H9 (cell line): ENCODE data around the gene RGS6. TPM values are rescaled to one million over a fixed set of nuclear protein-coding genes. Genes with fewer than 3 reads are reported as not detected.

Experiments
- DNase-seq: peaks from one replicate; pipeline ENCODE4 v3.0.0-alpha.2; 2017
- H2AFZ ChIP-seq: one replicate; pipeline ENCODE4 v1.6.1; 2013; ENCODE audit warnings: mild to moderate bottlenecking, low read length, control low read depth, moderate library complexity
- H2AK5ac ChIP-seq: 2 replicates; pipeline ENCODE4 v1.6.1; 2013; ENCODE audit warnings: low read length, control low read depth, mixed read lengths; ENCODE audit not compliant: insufficient read length
- H2BK120ac ChIP-seq: one replicate; pipeline ENCODE4 v1.6.1; 2013; ENCODE audit warnings: low read depth, mild to moderate bottlenecking, low read length, control low read depth, inconsistent platforms; ENCODE audit not compliant: poor library complexity, severe bottlenecking
- H2BK12ac ChIP-seq: 2 replicates; pipeline ENCODE4 v1.6.1; 2013; ENCODE audit warnings: low read length, control low read depth, mixed read lengths, low read depth; ENCODE audit not compliant: insufficient read length
- H2BK15ac ChIP-seq: 2 replicates; pipeline ENCODE4 v1.6.1; 2013; ENCODE audit warnings: low read depth, low read length, control low read depth
- H2BK20ac ChIP-seq: one replicate; pipeline ENCODE4 v1.6.1; 2013; ENCODE audit warnings: low read depth, mild to moderate bottlenecking, low read length, control low read depth, inconsistent platforms; ENCODE audit not compliant: poor library complexity, severe bottlenecking
- H2BK5ac ChIP-seq: 2 replicates; pipeline ENCODE4 v1.6.1; 2013; ENCODE audit warnings: low read length, control low read depth, mixed read lengths; ENCODE audit not compliant: insufficient read length
- H3K14ac ChIP-seq: 2 replicates; pipeline ENCODE4 v1.6.1; 2013; ENCODE audit warnings: low read length, control low read depth; ENCODE audit not compliant: insufficient read depth
- H3K18ac ChIP-seq: 2 replicates; pipeline ENCODE4 v1.6.1; 2013; ENCODE audit warnings: low read depth, mild to moderate bottlenecking, mixed read lengths, low read length, control low read depth; ENCODE audit not compliant: insufficient read length
- H3K23ac ChIP-seq: 2 replicates; pipeline ENCODE4 v1.6.1; 2013; ENCODE audit warnings: low read length, control low read depth, mixed read lengths, low read depth; ENCODE audit not compliant: insufficient read length
- H3K23me2 ChIP-seq: 2 replicates; pipeline ENCODE4 v1.6.1; 2013; ENCODE audit warnings: low read depth, mild to moderate bottlenecking, mixed read lengths, low read length, control low read depth; ENCODE audit not compliant: insufficient read length, poor library complexity, severe bottlenecking
- H3K27ac ChIP-seq: 2 replicates; pipeline ENCODE4 v1.5.1; 2013; ENCODE audit warnings: low read length, control low read depth, mixed read lengths, low read depth; ENCODE audit not compliant: insufficient read length
- H3K27me3 ChIP-seq: 2 replicates; pipeline ENCODE4 v1.6.1; 2013; ENCODE audit warnings: low read length, control low read depth, inconsistent platforms; ENCODE audit not compliant: insufficient read depth
- H3K4ac ChIP-seq: 2 replicates; pipeline ENCODE4 v1.6.1; 2013; ENCODE audit warnings: low read depth, mild to moderate bottlenecking, control low read depth, inconsistent platforms, low read length, moderate library complexity
- H3K4me1 ChIP-seq: 2 replicates; pipeline ENCODE4 v1.6.1; 2013; ENCODE audit warnings: low read length, control low read depth, inconsistent platforms; ENCODE audit not compliant: insufficient read depth
- H3K4me2 ChIP-seq: 2 replicates; pipeline ENCODE4 v1.6.1; 2013; ENCODE audit warnings: low read length, control low read depth, mixed read lengths; ENCODE audit not compliant: insufficient read length, insufficient read depth
- H3K56ac ChIP-seq: 2 replicates; pipeline ENCODE4 v1.6.1; 2013; ENCODE audit warnings: low read depth, mild to moderate bottlenecking, mixed read lengths, low read length, control low read depth; ENCODE audit not compliant: insufficient read length
- H3K79me1 ChIP-seq: 2 replicates; pipeline ENCODE4 v1.6.1; 2013; ENCODE audit warnings: low read depth, mild to moderate bottlenecking, moderate library complexity, low read length, control low read depth, inconsistent platforms; ENCODE audit not compliant: insufficient read depth, poor library complexity, severe bottlenecking
- H3K79me2 ChIP-seq: 2 replicates; pipeline ENCODE4 v1.6.1; 2013; ENCODE audit warnings: low read length, control low read depth, inconsistent platforms; ENCODE audit not compliant: insufficient read depth
- H3K9ac ChIP-seq: 2 replicates; pipeline ENCODE4 v1.6.1; 2013; ENCODE audit warnings: low read length, control low read depth, mixed read lengths; ENCODE audit not compliant: insufficient read length; ENCODE audit errors: extremely low read depth
- H3K9me3 ChIP-seq: one replicate; pipeline ENCODE4 v1.6.1; 2013; ENCODE audit warnings: low read depth, low read length, inconsistent platforms; ENCODE audit not compliant: control insufficient read depth
- H3T11ph ChIP-seq: one replicate; pipeline ENCODE4 v1.6.1; 2013; ENCODE audit warnings: mild to moderate bottlenecking, low read length, control low read depth, inconsistent platforms
- H4K20me1 ChIP-seq: one replicate; pipeline ENCODE4 v1.6.1; 2013; ENCODE audit not compliant: control insufficient read depth, insufficient read length, insufficient read depth
- H4K5ac ChIP-seq: 2 replicates; pipeline ENCODE4 v1.6.1; 2013; ENCODE audit warnings: low read depth, mild to moderate bottlenecking, mixed read lengths, low read length, control low read depth; ENCODE audit not compliant: insufficient read length
- H4K8ac ChIP-seq: replicated peaks from 2 replicates; pipeline ENCODE4 v1.6.1; 2013; ENCODE audit warnings: low read length, control low read depth, mixed read lengths, low read depth; ENCODE audit not compliant: insufficient read length
- H4K91ac ChIP-seq: 2 replicates; pipeline ENCODE4 v1.6.1; 2013; ENCODE audit warnings: low read depth, mild to moderate bottlenecking, moderate library complexity, mixed read lengths, low read length, control low read depth; ENCODE audit not compliant: insufficient read length
- H3K27ac Mint-ChIP-seq, 3 experiments: 2 replicates in 2 of 3; 3 replicates in 1 of 3; pipeline ENCODE4 v1.8.0; 2020 to 2021; ENCODE audit warnings: mixed read lengths in 3 of 3, mild to moderate bottlenecking in 1 of 3, moderate library complexity in 1 of 3
- H3K27me3 Mint-ChIP-seq: 2 replicates; pipeline ENCODE4 v1.8.0; 2021; ENCODE audit warnings: low read depth, mild to moderate bottlenecking, moderate library complexity, mixed read lengths
- H3K36me3 Mint-ChIP-seq, 3 experiments: 2 replicates in 2 of 3; 3 replicates in 1 of 3; pipeline ENCODE4 v1.8.0; 2020 to 2021; ENCODE audit warnings: low read depth in 3 of 3, mixed read lengths in 3 of 3; ENCODE audit not compliant: insufficient read depth in 1 of 3
- H3K4me1 Mint-ChIP-seq, 2 experiments: 2 replicates each; pipeline ENCODE4 v1.8.0; 2020; ENCODE audit warnings: mixed read lengths in 2 of 2
- H3K4me3 Mint-ChIP-seq, 2 experiments: 2 replicates in 1 of 2; 3 replicates in 1 of 2; pipeline ENCODE4 v1.8.0; 2020 to 2021; ENCODE audit warnings: mild to moderate bottlenecking in 2 of 2, mixed read lengths in 2 of 2, moderate library complexity in 1 of 2
- H3K9me3 Mint-ChIP-seq, 2 experiments: 2 replicates in 1 of 2; 3 replicates in 1 of 2; pipeline ENCODE4 v1.8.0; 2020; ENCODE audit warnings: mild to moderate bottlenecking in 2 of 2, mixed read lengths in 2 of 2, moderate library complexity in 1 of 2
- WGBS: extraction: QIAGEN DNeasy Blood & Tissue Kit; methylation state at CpG from one replicate; pipeline ENCODE4 v1.1.7; 2013; ENCODE audit warnings: missing lambda C conversion rate, low lambda C conversion rate, mixed read lengths; ENCODE audit not compliant: insufficient read length; ENCODE audit errors: extremely low coverage; 5-methylcytosine and 5-hydroxymethylcytosine counted together
- total RNA-seq: library from RNA; stranded (reverse); gene quantifications from 2 replicates; pipeline ENCODE4 v1.2.1, GENCODE V29; 2021
- TF ChIP-seq, protein P1 (sequence below): fragments of 200-600 bp; sonication (generic); conservative IDR thresholded peaks from 3 replicates; pipeline ENCODE4 v1.8.0; 2021; ENCODE audit warnings: antibody characterized with exemption, mild to moderate bottlenecking

The RGS6 gene
- total RNA-seq, 1 experiment from 2014 or later, result 3.0 TPM

DNA sequence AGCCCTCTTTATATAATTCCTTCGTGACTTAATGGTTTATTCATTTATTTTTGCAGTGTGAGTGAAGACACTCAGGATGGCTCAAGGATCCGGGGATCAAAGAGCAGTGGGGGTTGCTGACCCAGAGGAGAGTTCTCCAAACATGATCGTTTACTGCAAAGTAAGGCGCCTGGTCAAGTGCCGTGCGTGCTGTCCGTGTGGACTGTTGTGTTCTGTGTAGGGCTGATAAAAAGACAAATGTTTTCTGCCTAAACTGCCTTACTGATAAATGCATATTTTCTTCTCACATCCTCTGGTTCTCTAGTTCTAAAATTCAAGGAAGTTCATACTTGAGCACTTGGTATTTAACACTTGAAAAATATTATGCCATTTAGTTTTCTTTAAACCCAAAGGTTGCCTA is 32.5 kb downstream of the RGS6 start:
- Histone ChIP-seq H3K79me1 (no peaks in the 10 kb centered on the region), H3K23me2 (no peaks in the 10 kb centered on the region), H3K9ac (no peak overlapping the region), H4K5ac (no peak overlapping the region), H2BK15ac (no peak overlapping the region), H3K9me3 (no peaks in the 10 kb centered on the region), H3K27me3 (no peaks in the 10 kb centered on the region), H3K79me2 (no peaks in the 10 kb centered on the region), H4K91ac (no peak overlapping the region), H4K8ac (no peak overlapping the region), H3K4me2 (no peak overlapping the region), H3K4me1 (no peaks in the 10 kb centered on the region), H3K27ac (no peak overlapping the region), H2BK20ac (no peak overlapping the region), H4K20me1 (no peaks in the 10 kb centered on the region), H3K4ac (no peak overlapping the region), H2BK5ac (no peak overlapping the region), H2BK12ac (no peak overlapping the region), H3K56ac (no peak overlapping the region), H3K14ac (no peak overlapping the region), H3K23ac (no peak overlapping the region), H3K18ac (no peak overlapping the region), H2AFZ (no peak overlapping the region), H2BK120ac (no peak overlapping the region), H3T11ph (no peak overlapping the region), H2AK5ac (no peak overlapping the region)
- Mint-ChIP-seq H3K9me3 (no peaks in the 10 kb centered on the region), H3K4me1 (peaks cover 0 to 4% of the 10 kb centered on the region in 2 experiments; a peak in 1 of 4 replicates), H3K27ac (no peak overlapping the region), H3K4me3 (no peak overlapping the region), H3K27me3 (no peaks in the 10 kb centered on the region; the same call in 1 of the 2 replicates), H3K36me3 (no peaks in the 10 kb centered on the region; a peak in 1 of 7 replicates)
- no peak for DNase-seq
- no CpG with 5 or more reads among the region's 7 CpGs for WGBS
- TF ChIP-seq, protein P1, sequence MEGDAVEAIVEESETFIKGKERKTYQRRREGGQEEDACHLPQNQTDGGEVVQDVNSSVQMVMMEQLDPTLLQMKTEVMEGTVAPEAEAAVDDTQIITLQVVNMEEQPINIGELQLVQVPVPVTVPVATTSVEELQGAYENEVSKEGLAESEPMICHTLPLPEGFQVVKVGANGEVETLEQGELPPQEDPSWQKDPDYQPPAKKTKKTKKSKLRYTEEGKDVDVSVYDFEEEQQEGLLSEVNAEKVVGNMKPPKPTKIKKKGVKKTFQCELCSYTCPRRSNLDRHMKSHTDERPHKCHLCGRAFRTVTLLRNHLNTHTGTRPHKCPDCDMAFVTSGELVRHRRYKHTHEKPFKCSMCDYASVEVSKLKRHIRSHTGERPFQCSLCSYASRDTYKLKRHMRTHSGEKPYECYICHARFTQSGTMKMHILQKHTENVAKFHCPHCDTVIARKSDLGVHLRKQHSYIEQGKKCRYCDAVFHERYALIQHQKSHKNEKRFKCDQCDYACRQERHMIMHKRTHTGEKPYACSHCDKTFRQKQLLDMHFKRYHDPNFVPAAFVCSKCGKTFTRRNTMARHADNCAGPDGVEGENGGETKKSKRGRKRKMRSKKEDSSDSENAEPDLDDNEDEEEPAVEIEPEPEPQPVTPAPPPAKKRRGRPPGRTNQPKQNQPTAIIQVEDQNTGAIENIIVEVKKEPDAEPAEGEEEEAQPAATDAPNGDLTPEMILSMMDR, result no peak
